T47D (cell line): ENCODE data around the gene C9orf50.

Source experiments
- DNase-seq, 2 experiments: peaks; one replicate each; pipeline versions ENCODE4 v3.0.0 to v3.0.0-alpha.2; 2011 to 2012; ENCODE audit warnings: low read depth in 1 of 2, low spot score in 1 of 2
- JUND ChIP-seq: IDR thresholded peaks from 2 replicates; pipeline ENCODE4 v1.6.1; 2012; ENCODE audit warnings: low read depth
- in situ Hi-C: cut with HindIII; loops from 2 replicates; pipeline ENCODE4 v1.10.0; 2016; ENCODE audit warnings: low sequenced_read_pairs, low pct_unique_long_range_greater_than_20kb

C9orf50 gene

GRCh38 chr9:129635099-129636065 lies 14.5 kb upstream of the C9orf50 start:
- no peak for DNase-seq
- TF ChIP-seq JUND, result no peak
- in situ Hi-C loops, result no loop called here

GRCh38 chr9:129633848-129634247 lies 12.9 kb upstream of the C9orf50 start:
- no peak for TF ChIP-seq JUND
- in situ Hi-C loops, result no loop called here
- DNase-seq, result no peak

- in situ Hi-C loops, result no loop called here
- TF ChIP-seq JUND, result no peak
- no peak for DNase-seq
Measured at GRCh38 chr9:129633207-129633606, 12.3 kb upstream of the C9orf50 start.

GRCh38 chr9:129632460-129632859 lies 11.6 kb upstream of the C9orf50 start:
- DNase-seq, result no peak
- in situ Hi-C loops, result no loop called here

GRCh38 chr9:129631674-129632129 lies 10.8 kb upstream of the C9orf50 start:
- DNase-seq, result no peak
- in situ Hi-C loops, result no loop called here
- TF ChIP-seq JUND, result no peak

More at GRCh38 chr9:129632460-129632859, 11.6 kb upstream of the C9orf50 start:
- TF ChIP-seq JUND, result no peak

- TF ChIP-seq JUND, result no peak
- DNase-seq, result no peak
- in situ Hi-C loops, result no loop called here
Measured at GRCh38 chr9:129630967-129631673, 10.2 kb upstream of the C9orf50 start.

- no peak for DNase-seq
- in situ Hi-C loops, result no loop called here
- TF ChIP-seq JUND, result no peak
Measured at GRCh38 chr9:129629251-129629820, 8.4 kb upstream of the C9orf50 start.

- DNase-seq, result no peak
- no peak for TF ChIP-seq JUND
- in situ Hi-C loops, result no loop called here
Measured at GRCh38 chr9:129628709-129629108, 7.8 kb upstream of the C9orf50 start.

GRCh38 chr9:129627556-129628440 lies 6.9 kb upstream of the C9orf50 start:
- no peak for DNase-seq
- no peak for TF ChIP-seq JUND
- in situ Hi-C loops, result no loop called here

GRCh38 chr9:129626625-129627284 lies 5.9 kb upstream of the C9orf50 start:
- no peak for TF ChIP-seq JUND
- in situ Hi-C loops, result no loop called here
- no peak for DNase-seq

GRCh38 chr9:129626079-129626624 lies 5.3 kb upstream of the C9orf50 start, which contains the start of gene NTMT1:
NTMT1 (plus strand) TSS chr9:129626163; CDS start chr9:129632704, 6,541 bp downstream.
- in situ Hi-C loops, result no loop called here
- no peak for TF ChIP-seq JUND
- DNase-seq, result peak; percentile 92 to 93
